GM21423 (cell line): Measurements from ENCODE around the gene ZNF749.

Experiments used
- ATAC-seq: cut with Tn5 transposase; IDR thresholded peaks from one replicate; pipeline ENCODE4 v1.9.1; 2021; ENCODE audit warnings: mild to moderate bottlenecking, moderate library complexity; ENCODE audit not compliant: unreplicated experiment

Gene ZNF749

GRCh38 chr19:57435062-57435978 lies at the start of gene ZNF749:
ZNF749 (plus strand) TSS chr19:57435325; CDS start chr19:57435579, 254 bp downstream.
- ATAC-seq: peak; percentile 98

- no peak for ATAC-seq
These were observed 45.9 kb upstream of the ZNF749 start for GRCh38 chr19:57389194-57389729.

GRCh38 chr19:57389730-57390598 lies 45.2 kb upstream of the ZNF749 start, which contains the start of gene ZNF548:
ZNF548 (plus strand) TSS chr19:57389854; CDS start chr19:57390100, 246 bp downstream.
- ATAC-seq: peak; percentile 99

- no peak for ATAC-seq
These were observed 39.4 kb upstream of the ZNF749 start for GRCh38 chr19:57395710-57396109.

- ATAC-seq: no peak
These were observed 36.3 kb upstream of the ZNF749 start for GRCh38 chr19:57398868-57399267.

GRCh38 chr19:57403737-57404563 lies 31.2 kb upstream of the ZNF749 start:
- ATAC-seq: no peak

- no peak for ATAC-seq
These were observed 28.5 kb upstream of the ZNF749 start for GRCh38 chr19:57406516-57407123.

- peak; percentile 99 for ATAC-seq
These were observed 24.1 kb upstream of the ZNF749 start, which contains the start of gene ZNF17 for GRCh38 chr19:57410877-57411671. ZNF17 (plus strand) TSS chr19:57411161; CDS start chr19:57413616, 2,455 bp downstream.

- no peak for ATAC-seq
These were observed 15.7 kb upstream of the ZNF749 start for GRCh38 chr19:57419439-57419838.

- ATAC-seq: no peak
These were observed 14.1 kb upstream of the ZNF749 start for GRCh38 chr19:57421037-57421436.

- ATAC-seq: no peak
These were observed 601 bp upstream of the ZNF749 start for GRCh38 chr19:57434386-57435061.

GRCh38 chr19:57436417-57436816 lies 1.3 kb downstream of the ZNF749 start:
- ATAC-seq: no peak

GRCh38 chr19:57437931-57438330 lies 2.8 kb downstream of the ZNF749 start:
- no peak for ATAC-seq

GRCh38 chr19:57438925-57439324 lies 3.8 kb downstream of the ZNF749 start:
- no peak for ATAC-seq

GRCh38 chr19:57441979-57442752 lies 7.0 kb downstream of the ZNF749 start:
- no peak for ATAC-seq

GRCh38 chr19:57443121-57443696 lies 8.1 kb downstream of the ZNF749 start:
- no peak for ATAC-seq

GRCh38 chr19:57452307-57452706 lies 17.2 kb downstream of the ZNF749 start:
- no peak for ATAC-seq
